GM12875 (cell line): ENCODE results near the gene TRAF3.

Source experiments
- H3K4me3 ChIP-seq: one replicate; pipeline ENCODE4 v1.5.1; 2011; ENCODE audit warnings: low read depth, low read length, control low read depth
- CTCF ChIP-seq: IDR thresholded peaks from 2 replicates; pipeline ENCODE4 v1.5.1; 2011; ENCODE audit warnings: low read depth, mild to moderate bottlenecking, control low read depth, inconsistent platforms, low read length, moderate library complexity, borderline replicate concordance; ENCODE audit not compliant: insufficient read depth

The TRAF3 gene

DNA sequence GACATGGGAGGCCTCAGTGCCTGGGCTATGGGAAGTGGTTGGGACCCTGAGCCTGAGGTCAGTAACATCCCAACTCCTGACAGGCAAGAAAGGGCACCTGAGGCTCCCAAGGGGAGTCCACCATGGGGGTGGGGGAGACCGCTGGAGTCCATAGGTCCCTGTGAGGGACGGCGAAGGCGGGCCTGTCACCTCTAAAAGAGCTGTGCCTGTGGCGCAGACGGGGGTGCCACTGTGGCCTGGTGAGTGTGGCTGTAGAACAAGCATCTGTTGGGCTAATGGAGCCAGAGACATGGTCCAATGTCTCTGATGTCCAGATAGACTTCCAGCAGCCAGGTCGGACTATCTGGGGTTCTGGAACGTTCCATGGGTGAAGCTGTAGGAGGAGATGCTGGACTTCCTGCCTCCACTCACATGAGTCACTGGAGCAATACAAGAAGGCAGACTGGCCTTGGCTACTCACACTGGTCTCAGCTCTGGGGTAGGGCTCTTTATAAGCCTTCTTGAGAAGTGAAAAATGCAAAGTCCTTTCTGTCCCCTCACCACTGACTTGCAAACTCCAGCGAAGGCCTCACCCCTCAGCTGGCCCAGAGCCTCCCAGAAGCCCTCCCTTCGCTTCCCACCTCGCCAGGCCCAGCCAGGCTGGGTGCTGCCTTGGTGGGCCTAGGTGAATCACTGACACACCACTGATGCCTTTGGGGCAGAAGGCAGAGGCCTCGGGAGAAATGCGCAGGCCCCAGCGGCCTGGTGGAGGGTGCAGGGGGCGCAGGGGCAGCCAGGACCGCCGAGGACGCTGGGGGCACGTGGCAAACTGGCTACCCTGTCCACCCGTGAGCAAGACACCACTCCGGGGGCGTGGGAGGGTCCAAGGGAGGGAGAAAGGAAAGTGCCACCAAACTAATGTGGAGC, 1.1 kb upstream of the TRAF3 start:
- TF ChIP-seq CTCF = no peak
- peak overlapping the region; percentile 40 for H3K4me3 ChIP-seq

- no peak for TF ChIP-seq CTCF
- H3K4me3 ChIP-seq = peak overlapping the region; percentile 82
Measured at GRCh38 chr14:102777711-102778337, 575 bp downstream of the TRAF3 start.

GRCh38 chr14:102778338-102779083, 1.3 kb downstream of the TRAF3 start:
- peak overlapping the region; percentile 82 for H3K4me3 ChIP-seq
- TF ChIP-seq CTCF = no peak

- no peak for TF ChIP-seq CTCF
- H3K4me3 ChIP-seq = peak overlapping the region; percentile 82
Measured at GRCh38 chr14:102779084-102779462, 1.8 kb downstream of the TRAF3 start.

- no peak for TF ChIP-seq CTCF
- peak overlapping the region; percentile 82 for H3K4me3 ChIP-seq
Measured at GRCh38 chr14:102779574-102780315, 2.5 kb downstream of the TRAF3 start.

DNA sequence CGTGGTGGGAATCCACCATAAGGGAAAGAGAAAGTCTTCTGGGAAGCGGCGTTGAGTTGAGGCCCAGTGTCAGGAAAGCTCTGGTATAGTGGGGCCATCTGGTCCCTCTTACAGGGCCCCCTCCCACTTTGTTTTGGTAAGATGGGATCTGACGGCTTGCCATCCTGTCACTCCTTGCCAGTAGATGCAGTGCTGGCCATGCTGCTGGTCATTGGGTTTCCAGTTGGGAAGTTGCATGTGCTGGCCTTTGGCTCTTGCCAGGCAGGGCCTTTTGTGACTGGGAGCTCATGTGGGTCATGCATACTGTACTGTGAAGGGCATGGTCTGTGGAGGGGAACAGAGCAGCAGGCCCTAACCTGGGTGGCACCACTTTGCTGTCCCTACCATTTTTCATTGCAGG, 3.8 kb downstream of the TRAF3 start:
- H3K4me3 ChIP-seq = peak overlapping the region; percentile 32
- no peak for TF ChIP-seq CTCF
